ENCODE measurements around the gene TRERF1.

GRCh38 chr6:42201382-42201781 lies 250.3 kb downstream of the TRERF1 start:
- TF ChIP-seq CTCF (IDR thresholded peaks at IDR 0.05): no peak
- no peak for TF ChIP-seq POLR2A (IDR thresholded peaks at IDR 0.05)

All from suprapubic skin (tissue), 3 donors.